WI38 (cell line): ENCODE results near the gene HHAT.

Source experiments
- H3K4me3 ChIP-seq: 2 replicates; pipeline ENCODE4 v1.5.1; 2011; ENCODE audit warnings: low read depth, mild to moderate bottlenecking, control low read depth, low read length
- TF ChIP-seq, protein P1 (sequence below): IDR thresholded peaks from 2 replicates; pipeline ENCODE4 v1.5.1; 2012; ENCODE audit warnings: low read depth, mild to moderate bottlenecking, control low read depth, low read length

HHAT gene

DNA sequence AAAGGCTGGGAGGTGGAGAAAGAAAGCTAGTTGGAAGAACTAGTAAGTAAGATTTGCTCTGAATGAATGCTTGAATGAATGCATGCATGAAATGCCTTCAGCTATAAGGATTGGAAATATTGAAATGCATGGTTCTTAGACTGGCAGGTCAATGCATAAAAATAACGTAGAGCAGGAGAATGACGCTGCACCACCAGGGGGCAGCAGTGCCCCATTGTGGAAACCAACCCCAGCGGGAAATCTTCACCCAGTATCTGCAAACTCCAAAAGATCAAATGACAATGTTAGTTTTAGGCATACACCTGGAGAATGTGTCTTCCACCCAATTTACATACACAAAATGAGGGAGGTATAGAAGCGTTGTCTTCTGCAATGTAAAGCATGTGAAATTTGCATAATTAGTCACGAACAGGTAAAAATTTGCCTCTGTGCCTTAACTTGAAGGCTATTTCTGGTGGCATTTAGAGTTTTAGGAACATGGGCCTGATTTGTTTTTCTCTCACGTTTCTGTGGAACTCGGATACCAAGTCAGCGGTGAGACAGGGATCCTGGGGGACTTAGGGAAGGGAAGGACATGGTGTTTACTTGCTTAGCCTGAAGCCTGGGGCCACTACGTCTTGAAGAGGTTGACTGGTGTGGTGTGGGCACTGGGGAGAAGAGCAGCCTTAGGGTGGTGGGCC is 78.6 kb downstream of the HHAT start:
- no peak overlapping the region for H3K4me3 ChIP-seq
- TF ChIP-seq, protein P1, sequence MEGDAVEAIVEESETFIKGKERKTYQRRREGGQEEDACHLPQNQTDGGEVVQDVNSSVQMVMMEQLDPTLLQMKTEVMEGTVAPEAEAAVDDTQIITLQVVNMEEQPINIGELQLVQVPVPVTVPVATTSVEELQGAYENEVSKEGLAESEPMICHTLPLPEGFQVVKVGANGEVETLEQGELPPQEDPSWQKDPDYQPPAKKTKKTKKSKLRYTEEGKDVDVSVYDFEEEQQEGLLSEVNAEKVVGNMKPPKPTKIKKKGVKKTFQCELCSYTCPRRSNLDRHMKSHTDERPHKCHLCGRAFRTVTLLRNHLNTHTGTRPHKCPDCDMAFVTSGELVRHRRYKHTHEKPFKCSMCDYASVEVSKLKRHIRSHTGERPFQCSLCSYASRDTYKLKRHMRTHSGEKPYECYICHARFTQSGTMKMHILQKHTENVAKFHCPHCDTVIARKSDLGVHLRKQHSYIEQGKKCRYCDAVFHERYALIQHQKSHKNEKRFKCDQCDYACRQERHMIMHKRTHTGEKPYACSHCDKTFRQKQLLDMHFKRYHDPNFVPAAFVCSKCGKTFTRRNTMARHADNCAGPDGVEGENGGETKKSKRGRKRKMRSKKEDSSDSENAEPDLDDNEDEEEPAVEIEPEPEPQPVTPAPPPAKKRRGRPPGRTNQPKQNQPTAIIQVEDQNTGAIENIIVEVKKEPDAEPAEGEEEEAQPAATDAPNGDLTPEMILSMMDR, result peak; percentile 92

DNA sequence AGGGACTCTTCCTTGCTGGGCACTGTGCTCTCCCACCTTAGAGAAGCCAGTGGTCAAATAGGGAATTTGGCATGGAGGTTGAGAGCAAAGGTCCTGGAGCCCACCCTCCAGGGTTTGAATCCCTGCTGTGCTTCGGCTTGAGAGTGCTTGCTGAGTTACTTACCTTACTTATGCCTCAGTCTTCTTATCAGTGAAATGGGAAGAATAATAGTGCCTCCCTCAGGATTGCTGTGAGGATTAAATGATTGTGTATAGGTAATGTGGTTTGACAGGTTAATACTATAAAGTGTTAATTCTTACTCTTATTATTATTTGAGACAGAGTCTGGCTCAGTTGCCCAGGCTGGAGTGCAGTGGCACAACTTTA is 79.2 kb downstream of the HHAT start:
- TF ChIP-seq, protein P1, result no peak
- no peak overlapping the region for H3K4me3 ChIP-seq

DNA sequence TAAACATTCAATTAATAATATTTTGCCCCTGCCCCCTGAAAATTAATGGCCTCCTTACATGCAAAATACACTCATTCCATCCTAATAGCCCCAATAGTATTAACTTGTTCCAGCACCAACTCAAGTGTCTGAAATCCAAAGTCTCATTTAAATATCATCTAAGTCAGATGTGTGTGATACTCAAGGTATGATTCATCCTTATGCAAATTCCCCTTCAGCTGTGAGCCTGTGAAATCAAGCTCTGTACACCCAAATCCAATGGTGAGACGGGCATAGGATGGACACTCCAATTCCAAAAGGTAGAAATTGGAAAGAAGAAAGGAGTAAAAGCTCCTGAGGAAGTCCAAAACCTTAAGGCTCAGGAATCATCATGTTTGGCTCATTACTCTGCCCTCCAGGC is 83.5 kb downstream of the HHAT start:
- TF ChIP-seq, protein P1, result no peak
- no peak overlapping the region for H3K4me3 ChIP-seq

DNA sequence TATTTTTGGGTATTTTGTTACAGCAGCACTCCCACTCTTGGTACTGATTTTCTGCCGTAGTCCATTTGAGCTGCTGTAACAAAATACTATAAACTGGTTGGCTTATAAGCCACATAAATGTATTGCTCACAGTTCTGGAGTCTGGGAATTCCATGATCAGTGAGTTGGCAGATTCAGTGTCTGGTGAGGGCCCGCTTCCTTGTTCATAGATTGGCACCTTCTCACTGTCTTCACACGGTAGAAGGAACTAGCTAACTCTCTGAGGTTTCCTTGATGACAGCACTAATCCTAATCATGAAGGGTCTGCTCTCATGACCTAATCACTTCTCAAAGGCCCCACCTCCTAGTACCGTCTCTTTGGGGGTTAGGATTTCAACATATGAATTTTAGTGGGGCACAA is 85.2 kb downstream of the HHAT start:
- H3K4me3 ChIP-seq, result no peak overlapping the region
- TF ChIP-seq, protein P1, result no peak

DNA sequence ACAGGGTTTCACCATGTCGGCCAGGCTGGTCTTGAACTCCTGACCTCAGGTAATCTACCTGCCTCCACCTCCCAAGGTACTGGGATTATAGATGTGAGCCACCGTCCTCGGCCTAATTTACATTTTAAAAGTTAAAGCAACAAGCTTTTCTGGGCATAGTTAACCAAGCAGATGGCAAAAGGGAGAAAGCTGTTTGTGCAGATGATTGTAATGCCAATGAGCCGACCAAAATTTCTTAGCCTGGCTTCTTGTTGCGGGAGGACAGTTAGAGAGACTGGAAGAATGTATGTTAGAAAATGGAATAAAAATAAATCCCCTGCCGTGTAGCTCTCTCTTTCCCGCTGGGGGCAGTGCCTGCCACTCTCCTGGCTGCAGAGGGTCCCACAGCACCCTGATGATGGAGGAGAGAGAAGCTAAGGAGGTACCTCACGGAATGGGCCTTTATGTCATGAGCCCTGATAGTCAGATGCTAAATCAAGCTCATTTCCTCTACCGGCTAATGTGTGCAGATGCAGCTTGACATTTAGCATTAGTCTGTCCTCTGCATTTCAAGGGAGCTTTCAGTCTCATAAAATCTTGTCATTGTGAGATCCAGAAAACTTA is 87.2 kb downstream of the HHAT start:
- H3K4me3 ChIP-seq, result no peak overlapping the region
- TF ChIP-seq, protein P1, result no peak

DNA sequence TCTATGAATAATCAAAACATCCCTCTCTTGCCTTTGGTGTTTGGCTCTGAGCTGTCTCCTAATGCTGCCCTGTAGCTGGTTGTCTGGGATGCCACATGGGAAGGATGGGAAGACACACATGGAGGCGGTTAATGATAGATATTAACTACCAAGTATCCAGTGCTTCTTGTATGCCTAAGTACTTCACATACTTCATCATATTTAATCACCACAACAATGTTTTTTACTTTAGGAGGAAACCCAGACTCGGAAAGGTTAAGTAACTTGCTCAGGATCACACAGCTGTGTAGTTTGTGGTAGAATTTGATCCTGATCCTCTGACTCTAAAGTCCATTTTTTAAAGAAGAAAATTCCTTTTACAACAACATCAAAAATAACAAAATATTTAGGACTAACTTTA is 88.0 kb downstream of the HHAT start:
- TF ChIP-seq, protein P1, result no peak

DNA sequence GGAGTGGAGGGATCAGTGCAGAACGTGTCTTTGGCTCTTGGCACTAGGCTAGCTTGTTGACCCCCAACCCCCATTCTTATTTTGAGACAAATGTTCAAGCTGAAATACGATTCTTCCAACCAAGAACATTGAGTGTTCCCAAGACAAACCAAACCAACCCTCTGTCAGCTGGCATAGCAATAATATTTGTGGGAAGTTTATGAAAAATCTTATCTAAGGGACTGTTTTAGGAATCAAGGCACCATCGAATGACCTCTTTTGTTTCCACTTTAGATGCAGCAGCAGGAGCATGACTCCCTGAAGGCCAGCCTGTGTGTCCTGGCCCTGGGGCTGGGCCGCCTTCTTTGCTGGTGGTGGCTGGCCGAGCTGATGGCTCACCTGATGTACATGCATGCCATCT is 89.2 kb downstream of the HHAT start:
- TF ChIP-seq, protein P1, result no peak
- H3K4me3 ChIP-seq, result no peak overlapping the region

More for the DNA sequence above, 88.0 kb downstream of the HHAT start:
- no peak overlapping the region for H3K4me3 ChIP-seq
